NB4 (cell line): Measurements from ENCODE around the gene INTS12.

Experiments
- POLR2A ChIP-seq: IDR thresholded peaks from 2 replicates; pipeline ENCODE4 v1.6.1; 2011; ENCODE audit warnings: mild to moderate bottlenecking; ENCODE audit not compliant: insufficient read length; ENCODE audit errors: extremely low read depth
- TF ChIP-seq, protein P1 (sequence below): IDR thresholded peaks from one replicate; pipeline ENCODE4 v1.5.1; 2012; ENCODE audit warnings: low read depth, low read length
- TF ChIP-seq, protein P2 (sequence below): IDR thresholded peaks from 2 replicates; pipeline ENCODE4 v1.6.1; 2011; ENCODE audit warnings: low read depth, low read length

DNA sequence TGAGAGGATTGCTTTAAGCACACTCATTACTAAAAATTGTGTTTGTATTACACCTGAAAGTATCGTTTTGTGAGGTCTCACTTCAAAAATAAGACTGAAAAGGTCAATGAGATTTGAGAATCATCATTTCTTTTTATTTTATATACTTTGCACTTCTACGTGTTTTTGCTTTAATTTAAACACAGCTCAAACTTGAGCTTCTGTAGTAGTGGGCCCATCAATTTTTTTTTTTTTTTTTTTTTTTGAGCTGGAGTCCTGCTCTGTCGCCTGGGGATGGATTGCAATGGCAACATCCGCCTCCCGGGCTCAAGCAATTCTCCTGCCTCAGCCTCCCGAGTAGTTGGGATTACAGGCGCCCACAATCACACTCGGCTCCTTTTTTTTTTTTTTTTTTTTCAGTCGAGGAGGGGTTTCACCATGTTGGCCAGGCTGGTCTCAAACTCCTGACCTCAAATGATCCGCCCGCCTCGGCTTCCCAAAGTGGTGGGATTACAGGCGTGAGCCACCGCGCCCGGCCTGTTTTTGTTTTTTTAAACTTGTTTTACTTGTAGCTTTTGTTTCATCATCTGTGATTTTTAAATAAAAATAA lies 1.6 kb upstream of the INTS12 start:
- no peak for TF ChIP-seq POLR2A
- TF ChIP-seq, protein P1, sequence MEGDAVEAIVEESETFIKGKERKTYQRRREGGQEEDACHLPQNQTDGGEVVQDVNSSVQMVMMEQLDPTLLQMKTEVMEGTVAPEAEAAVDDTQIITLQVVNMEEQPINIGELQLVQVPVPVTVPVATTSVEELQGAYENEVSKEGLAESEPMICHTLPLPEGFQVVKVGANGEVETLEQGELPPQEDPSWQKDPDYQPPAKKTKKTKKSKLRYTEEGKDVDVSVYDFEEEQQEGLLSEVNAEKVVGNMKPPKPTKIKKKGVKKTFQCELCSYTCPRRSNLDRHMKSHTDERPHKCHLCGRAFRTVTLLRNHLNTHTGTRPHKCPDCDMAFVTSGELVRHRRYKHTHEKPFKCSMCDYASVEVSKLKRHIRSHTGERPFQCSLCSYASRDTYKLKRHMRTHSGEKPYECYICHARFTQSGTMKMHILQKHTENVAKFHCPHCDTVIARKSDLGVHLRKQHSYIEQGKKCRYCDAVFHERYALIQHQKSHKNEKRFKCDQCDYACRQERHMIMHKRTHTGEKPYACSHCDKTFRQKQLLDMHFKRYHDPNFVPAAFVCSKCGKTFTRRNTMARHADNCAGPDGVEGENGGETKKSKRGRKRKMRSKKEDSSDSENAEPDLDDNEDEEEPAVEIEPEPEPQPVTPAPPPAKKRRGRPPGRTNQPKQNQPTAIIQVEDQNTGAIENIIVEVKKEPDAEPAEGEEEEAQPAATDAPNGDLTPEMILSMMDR = no peak
- TF ChIP-seq, protein P2, sequence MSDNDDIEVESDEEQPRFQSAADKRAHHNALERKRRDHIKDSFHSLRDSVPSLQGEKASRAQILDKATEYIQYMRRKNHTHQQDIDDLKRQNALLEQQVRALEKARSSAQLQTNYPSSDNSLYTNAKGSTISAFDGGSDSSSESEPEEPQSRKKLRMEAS = no peak
